ENCODE results near the gene PLPPR5. TPM values are rescaled to one million over a fixed set of nuclear protein-coding genes. Genes with fewer than 3 reads are reported as not detected.

The PLPPR5 gene
- polyA plus RNA-seq, 2 of the 4 experiments (the other 2 are of a cell fraction), result not detected

DNA sequence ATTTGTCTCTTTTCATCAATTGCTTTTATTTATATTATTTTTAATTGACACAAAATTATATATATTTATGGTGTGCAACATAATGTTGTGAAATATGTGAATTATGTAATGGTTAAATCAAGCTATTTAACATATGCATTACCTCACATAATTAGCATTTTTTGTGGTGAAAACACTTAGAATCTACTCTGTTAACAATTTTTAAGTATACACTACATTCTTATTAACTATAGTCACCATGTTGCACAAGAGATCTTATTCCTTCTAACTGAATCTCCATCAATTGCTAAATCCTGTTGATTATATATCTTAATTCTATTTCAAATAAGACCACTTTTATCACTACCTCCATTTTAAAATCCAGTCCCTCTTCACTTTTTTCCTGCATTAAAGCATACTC is 42.5 kb downstream of the PLPPR5 start:
- no peak for ATAC-seq
- ChIA-PET CTCF (no interaction called here), POLR2A (no interaction called here)
- no peak for FAIRE-seq
- no peak overlapping the region for H3K4me2 ChIP-seq
- H3K4me3 ChIP-seq, result no peak overlapping the region
- no peaks in the 10 kb centered on the region for H3K4me1 ChIP-seq
- DNase-seq (ENCODE audit: low read depth in 1 of 2, low spot score in 1 of 2), result no peak
- TF ChIP-seq TFCP2L1 (CRISPR knock-in tag; IDR thresholded peaks at IDR 0.05) (no peak), HOXB13 (CRISPR knock-in tag; IDR thresholded peaks at IDR 0.05; ENCODE audit: low read depth) (no peak), RAD21 (conservative IDR thresholded peaks at IDR 0.05 in 1 of 2, IDR thresholded peaks at IDR 0.05 in 1 of 2) (no peak), FOSB (CRISPR knock-in tag; IDR thresholded peaks at IDR 0.05) (no peak)
- TF ChIP-seq, protein P1, sequence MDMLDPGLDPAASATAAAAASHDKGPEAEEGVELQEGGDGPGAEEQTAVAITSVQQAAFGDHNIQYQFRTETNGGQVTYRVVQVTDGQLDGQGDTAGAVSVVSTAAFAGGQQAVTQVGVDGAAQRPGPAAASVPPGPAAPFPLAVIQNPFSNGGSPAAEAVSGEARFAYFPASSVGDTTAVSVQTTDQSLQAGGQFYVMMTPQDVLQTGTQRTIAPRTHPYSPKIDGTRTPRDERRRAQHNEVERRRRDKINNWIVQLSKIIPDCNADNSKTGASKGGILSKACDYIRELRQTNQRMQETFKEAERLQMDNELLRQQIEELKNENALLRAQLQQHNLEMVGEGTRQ (IDR thresholded peaks at IDR 0.05), result no peak
- H3K9me3 ChIP-seq, result no peaks in the 10 kb centered on the region
- no peak overlapping the region for H3K27ac ChIP-seq

DNA sequence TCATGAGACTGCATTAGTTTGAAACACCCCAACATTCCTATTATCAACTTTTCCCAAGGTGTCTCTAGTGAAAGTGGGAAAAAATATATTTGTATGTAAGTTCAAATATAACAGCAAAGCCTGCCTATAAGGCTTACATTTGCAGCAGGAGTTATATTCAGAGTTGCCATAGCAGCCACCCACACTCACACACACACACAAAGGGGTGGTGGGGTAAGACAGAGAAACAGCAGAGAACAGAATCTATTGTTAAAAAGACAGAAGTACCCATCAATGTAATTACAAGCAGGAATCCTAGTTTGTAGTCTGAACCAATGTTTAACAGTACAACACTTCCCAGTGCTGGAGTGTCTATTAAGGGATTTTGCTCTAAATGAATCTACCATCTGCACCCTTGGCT is 55.0 kb downstream of the PLPPR5 start:
- FAIRE-seq (no peak), DNase-seq (ENCODE audit: low read depth in 1 of 2, low spot score in 1 of 2) (no peak), ATAC-seq (no peak)
- ChIA-PET CTCF (no interaction called here), POLR2A (no interaction called here)
- TF ChIP-seq SREBF2 (IDR thresholded peaks at IDR 0.05) (no peak), PHF8 (IDR thresholded peaks at IDR 0.05; ENCODE audit: borderline replicate concordance, low read depth) (no peak), NR3C1 (IDR thresholded peaks at IDR 0.05) (no peak), ZSCAN20 (CRISPR knock-in tag; IDR thresholded peaks at IDR 0.05) (no peak), CHD2 (IDR thresholded peaks at IDR 0.05; ENCODE audit: low read length, partially characterized antibody) (no peak), MAFK (IDR thresholded peaks at IDR 0.05; ENCODE audit: partially characterized antibody) (no peak), HOXA7 (CRISPR knock-in tag; IDR thresholded peaks at IDR 0.05) (no peak), HOXB13 (CRISPR knock-in tag; IDR thresholded peaks at IDR 0.05; ENCODE audit: low read depth) (no peak), TP53 (CRISPR knock-in tag; IDR thresholded peaks at IDR 0.05) (no peak), BHLHE40 (IDR thresholded peaks at IDR 0.05; ENCODE audit: low read depth, low read length) (no peak)
- TF ChIP-seq, protein P2, sequence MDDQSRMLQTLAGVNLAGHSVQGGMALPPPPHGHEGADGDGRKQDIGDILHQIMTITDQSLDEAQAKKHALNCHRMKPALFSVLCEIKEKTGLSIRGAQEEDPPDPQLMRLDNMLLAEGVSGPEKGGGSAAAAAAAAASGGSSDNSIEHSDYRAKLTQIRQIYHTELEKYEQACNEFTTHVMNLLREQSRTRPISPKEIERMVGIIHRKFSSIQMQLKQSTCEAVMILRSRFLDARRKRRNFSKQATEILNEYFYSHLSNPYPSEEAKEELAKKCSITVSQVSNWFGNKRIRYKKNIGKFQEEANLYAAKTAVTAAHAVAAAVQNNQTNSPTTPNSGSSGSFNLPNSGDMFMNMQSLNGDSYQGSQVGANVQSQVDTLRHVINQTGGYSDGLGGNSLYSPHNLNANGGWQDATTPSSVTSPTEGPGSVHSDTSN (IDR thresholded peaks at IDR 0.05), result no peak
- TF ChIP-seq, protein P3, sequence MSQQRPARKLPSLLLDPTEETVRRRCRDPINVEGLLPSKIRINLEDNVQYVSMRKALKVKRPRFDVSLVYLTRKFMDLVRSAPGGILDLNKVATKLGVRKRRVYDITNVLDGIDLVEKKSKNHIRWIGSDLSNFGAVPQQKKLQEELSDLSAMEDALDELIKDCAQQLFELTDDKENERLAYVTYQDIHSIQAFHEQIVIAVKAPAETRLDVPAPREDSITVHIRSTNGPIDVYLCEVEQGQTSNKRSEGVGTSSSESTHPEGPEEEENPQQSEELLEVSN (IDR thresholded peaks at IDR 0.05; ENCODE audit: borderline replicate concordance, low read depth), result no peak
- H3K9me3 ChIP-seq, result no peaks in the 10 kb centered on the region
- no peak overlapping the region for H3K4me3 ChIP-seq
- no peak overlapping the region for H3K27ac ChIP-seq
- H3K4me1 ChIP-seq, result no peaks in the 10 kb centered on the region
- H3K4me2 ChIP-seq, result no peak overlapping the region

DNA sequence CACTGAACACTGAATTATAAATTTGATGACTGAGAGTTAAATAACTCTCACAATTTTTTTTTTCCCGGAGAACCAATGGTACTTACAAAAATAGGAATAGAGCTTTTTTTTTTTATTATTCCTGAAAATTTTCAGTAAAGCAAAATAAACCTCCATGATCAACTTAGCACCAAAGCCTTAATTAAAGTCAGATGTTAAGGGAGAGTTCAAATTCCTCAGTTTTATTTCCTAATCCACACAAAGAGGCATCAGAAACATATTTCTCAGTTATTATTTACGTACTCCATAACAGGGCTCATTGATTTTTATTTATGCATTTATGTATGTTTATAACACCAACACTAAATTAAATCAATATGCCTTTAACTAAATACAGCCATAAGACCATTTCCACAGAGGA is 55.5 kb downstream of the PLPPR5 start:
- H3K4me1 ChIP-seq, result no peaks in the 10 kb centered on the region
- no peak overlapping the region for H3K4me3 ChIP-seq
- FAIRE-seq, result no peak
- no peak overlapping the region for H3K27ac ChIP-seq
- TF ChIP-seq, protein P4, sequence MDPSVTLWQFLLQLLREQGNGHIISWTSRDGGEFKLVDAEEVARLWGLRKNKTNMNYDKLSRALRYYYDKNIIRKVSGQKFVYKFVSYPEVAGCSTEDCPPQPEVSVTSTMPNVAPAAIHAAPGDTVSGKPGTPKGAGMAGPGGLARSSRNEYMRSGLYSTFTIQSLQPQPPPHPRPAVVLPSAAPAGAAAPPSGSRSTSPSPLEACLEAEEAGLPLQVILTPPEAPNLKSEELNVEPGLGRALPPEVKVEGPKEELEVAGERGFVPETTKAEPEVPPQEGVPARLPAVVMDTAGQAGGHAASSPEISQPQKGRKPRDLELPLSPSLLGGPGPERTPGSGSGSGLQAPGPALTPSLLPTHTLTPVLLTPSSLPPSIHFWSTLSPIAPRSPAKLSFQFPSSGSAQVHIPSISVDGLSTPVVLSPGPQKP (IDR thresholded peaks at IDR 0.05; ENCODE audit: low read depth, low read length), result no peak
- TF ChIP-seq, protein P5, sequence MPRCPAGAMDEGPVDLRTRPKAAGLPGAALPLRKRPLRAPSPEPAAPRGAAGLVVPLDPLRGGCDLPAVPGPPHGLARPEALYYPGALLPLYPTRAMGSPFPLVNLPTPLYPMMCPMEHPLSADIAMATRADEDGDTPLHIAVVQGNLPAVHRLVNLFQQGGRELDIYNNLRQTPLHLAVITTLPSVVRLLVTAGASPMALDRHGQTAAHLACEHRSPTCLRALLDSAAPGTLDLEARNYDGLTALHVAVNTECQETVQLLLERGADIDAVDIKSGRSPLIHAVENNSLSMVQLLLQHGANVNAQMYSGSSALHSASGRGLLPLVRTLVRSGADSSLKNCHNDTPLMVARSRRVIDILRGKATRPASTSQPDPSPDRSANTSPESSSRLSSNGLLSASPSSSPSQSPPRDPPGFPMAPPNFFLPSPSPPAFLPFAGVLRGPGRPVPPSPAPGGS (IDR thresholded peaks at IDR 0.05), result no peak
- TF ChIP-seq, protein P6, sequence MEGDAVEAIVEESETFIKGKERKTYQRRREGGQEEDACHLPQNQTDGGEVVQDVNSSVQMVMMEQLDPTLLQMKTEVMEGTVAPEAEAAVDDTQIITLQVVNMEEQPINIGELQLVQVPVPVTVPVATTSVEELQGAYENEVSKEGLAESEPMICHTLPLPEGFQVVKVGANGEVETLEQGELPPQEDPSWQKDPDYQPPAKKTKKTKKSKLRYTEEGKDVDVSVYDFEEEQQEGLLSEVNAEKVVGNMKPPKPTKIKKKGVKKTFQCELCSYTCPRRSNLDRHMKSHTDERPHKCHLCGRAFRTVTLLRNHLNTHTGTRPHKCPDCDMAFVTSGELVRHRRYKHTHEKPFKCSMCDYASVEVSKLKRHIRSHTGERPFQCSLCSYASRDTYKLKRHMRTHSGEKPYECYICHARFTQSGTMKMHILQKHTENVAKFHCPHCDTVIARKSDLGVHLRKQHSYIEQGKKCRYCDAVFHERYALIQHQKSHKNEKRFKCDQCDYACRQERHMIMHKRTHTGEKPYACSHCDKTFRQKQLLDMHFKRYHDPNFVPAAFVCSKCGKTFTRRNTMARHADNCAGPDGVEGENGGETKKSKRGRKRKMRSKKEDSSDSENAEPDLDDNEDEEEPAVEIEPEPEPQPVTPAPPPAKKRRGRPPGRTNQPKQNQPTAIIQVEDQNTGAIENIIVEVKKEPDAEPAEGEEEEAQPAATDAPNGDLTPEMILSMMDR (IDR thresholded peaks at IDR 0.05), result no peak
- TF ChIP-seq, protein P7, sequence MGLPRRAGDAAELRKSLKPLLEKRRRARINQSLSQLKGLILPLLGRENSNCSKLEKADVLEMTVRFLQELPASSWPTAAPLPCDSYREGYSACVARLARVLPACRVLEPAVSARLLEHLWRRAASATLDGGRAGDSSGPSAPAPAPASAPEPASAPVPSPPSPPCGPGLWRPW (IDR thresholded peaks at IDR 0.05), result no peak
- TF ChIP-seq GATA3 (IDR thresholded peaks at IDR 0.05; ENCODE audit: borderline replicate concordance) (no peak), BHLHE40 (IDR thresholded peaks at IDR 0.05; ENCODE audit: low read depth, low read length) (no peak), TP53 (CRISPR knock-in tag; IDR thresholded peaks at IDR 0.05) (no peak), MYC (IDR thresholded peaks at IDR 0.05; ENCODE audit: borderline replicate concordance, low read length) (no peak), CBX8 (IDR thresholded peaks at IDR 0.05) (no peak), NR3C1 (IDR thresholded peaks at IDR 0.05) (no peak), JUNB (IDR thresholded peaks at IDR 0.05) (no peak), EP300 (IDR thresholded peaks at IDR 0.05) (no peak), HOXA7 (CRISPR knock-in tag; IDR thresholded peaks at IDR 0.05) (no peak)
- H3K9me3 ChIP-seq, result no peaks in the 10 kb centered on the region
- 7% methylated on average over 2 of the region's 2 CpGs for WGBS (ENCODE audit: missing lambda C conversion rate)
- ChIA-PET POLR2A (no interaction called here), CTCF (no interaction called here)
- no peak for DNase-seq (ENCODE audit: low read depth in 1 of 2, low spot score in 1 of 2)
- no peak for ATAC-seq
- no peak overlapping the region for H3K4me2 ChIP-seq

Measured in A549 (cell line).